Stimulated activated CD8-positive, alpha-beta memory T cell treated with anti-CD3 and anti-CD28 coated beads, Interleukin-4, amount 100 ng/mL, for 48 hours (primary cell): Measurements from ENCODE around the gene SGCD.

Experiments
- DNase-seq: peaks from one replicate; pipeline ENCODE4 v3.0.0-alpha.2; 2020

SGCD gene

DNA sequence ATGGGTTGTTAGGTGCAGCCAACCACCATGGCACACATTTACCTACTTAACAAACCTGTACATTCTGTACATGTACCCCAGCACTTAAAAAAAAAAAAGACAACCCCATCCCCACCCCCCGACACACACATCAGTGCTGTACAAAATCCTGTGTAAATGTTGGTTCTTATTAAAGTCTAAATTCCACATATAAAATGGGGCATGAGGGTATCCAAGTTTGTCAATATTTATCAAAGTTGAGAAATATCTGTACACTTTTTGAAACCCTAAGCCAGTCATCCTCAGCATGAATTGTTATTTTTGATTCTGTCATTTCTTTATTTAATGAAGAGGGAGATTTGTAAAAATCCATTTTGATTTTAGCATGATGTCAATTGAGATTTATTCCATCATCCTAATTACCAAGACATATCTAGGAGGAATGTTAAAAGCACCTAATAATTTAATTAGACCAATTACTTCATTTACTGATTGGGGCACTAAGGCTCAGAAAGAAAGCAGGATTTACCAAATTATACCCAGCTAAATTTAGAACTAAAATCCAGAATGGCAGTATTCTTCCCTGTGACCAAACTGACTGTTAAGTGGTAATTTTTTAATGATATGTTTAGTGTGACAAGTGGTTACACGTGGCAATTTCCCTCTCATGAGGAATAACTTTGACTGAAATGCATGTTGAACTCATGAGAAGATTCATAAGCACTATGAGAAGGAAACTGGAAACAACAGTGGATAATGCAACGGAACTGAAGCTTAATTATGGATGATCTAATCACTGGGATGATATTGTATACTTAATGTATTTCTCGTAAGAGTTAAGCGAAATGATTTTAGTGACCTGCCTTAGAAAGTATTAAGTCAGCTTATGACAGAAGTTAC lies 195.9 kb downstream of the SGCD start:
- DNase-seq = no peak

- DNase-seq = no peak
Observed at GRCh38 chr5:156523607-156524006, 196.6 kb downstream of the SGCD start.

DNA sequence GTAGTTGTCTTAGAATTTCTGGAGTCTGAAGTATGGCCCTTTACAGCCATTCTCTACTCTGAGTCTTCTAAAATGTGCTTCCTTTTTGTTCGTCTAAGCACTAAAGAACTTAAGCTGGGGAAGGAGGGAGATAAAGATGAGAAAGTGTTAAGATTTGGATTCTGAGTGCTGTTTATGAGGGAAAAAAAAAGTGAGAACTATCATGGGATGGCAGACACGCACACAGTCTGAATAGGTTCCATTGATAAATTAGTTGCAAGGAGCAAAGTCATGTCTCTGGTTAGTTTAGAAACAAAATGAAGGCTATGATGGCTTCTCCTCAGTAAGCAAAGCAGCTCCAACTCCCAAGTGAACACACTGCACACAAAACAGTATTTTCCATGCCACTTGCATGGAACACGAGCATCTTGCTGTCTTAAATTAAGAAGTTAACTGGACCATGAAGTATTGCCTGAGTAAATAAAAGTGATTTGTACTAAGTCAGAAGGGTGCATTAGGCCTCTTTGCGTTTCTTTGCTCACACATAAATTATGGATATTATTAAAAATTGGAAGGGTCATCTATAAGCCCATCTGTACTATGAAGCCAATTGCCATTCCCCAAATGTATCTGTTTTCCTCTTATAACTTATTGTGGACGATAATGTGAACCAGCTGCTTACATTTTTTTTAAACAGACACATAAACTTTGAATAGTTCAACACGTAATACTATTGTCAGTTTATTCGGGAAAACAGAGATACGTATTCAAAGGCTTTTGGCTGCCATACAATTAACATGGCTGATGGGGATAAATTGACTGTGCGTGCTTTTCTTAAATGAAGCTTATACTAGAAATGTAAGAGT lies 199.3 kb downstream of the SGCD start:
- no peak for DNase-seq

DNA sequence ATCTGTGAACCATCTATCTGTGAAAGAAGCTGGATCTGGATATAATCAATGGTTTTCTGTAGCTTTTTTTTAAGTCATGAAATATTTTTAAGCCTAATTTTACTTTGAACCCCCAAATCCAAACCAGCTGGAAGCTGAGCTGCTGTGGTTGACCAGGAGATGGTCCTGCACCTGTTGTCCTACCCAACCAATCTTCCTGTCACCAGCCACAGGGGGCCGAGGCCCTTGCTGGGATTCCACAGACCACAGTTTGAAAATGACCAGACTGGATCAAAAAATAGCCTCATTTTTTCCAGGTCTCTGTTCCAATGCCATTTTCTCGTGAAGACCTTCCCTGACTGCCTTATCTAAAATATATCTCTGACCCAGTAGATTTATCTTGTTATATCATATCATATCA lies 200.6 kb downstream of the SGCD start:
- DNase-seq = no peak

DNA sequence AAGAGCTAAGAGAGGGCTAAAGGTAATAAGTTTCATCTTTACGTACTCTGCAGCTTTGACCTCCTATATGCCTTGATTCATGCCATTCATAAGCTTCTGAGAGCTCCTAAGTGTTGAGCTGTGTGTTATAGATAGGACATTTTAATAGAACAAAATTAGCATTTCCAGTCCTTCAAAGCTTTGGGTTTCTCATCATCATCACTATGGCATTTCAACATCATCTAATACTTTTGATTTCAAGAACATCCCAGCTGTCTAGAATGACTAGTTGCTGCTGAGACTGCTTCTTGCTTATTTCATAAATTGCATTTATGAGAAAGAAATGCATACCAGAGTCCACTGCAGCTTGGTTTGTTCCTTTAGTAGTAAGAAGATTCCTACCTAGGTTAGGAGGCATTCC lies 201.7 kb downstream of the SGCD start:
- DNase-seq = no peak

- no peak for DNase-seq
Observed at GRCh38 chr5:156529892-156530291, 202.9 kb downstream of the SGCD start.

GRCh38 chr5:156531199-156531598 lies 204.2 kb downstream of the SGCD start:
- DNase-seq = no peak

GRCh38 chr5:156532921-156533320 lies 206.0 kb downstream of the SGCD start:
- DNase-seq = no peak

DNA sequence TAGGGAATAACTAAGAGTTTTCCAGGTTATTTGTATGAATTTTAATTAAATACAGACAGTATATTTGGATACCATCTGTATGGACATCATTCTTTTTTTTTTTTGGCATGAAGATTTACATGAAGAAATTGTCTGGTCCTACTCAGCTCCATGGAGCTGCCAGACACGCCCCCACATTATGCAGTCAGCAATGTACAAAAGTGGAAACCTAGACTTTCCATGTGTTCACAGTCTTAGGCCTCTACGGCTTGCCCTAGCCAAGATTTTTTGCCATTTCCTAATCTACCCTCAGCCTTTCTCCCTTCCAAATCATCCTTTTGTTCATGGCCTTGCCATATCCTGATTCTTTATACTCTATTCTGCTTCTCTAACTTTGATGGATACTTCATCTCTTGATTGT lies 207.1 kb downstream of the SGCD start:
- no peak for DNase-seq

- no peak for DNase-seq
Observed at GRCh38 chr5:156534906-156535485, 208.0 kb downstream of the SGCD start.

GRCh38 chr5:156540491-156540890 lies 213.5 kb downstream of the SGCD start:
- no peak for DNase-seq

- no peak for DNase-seq
Observed at GRCh38 chr5:156541582-156541981, 214.6 kb downstream of the SGCD start.

DNA sequence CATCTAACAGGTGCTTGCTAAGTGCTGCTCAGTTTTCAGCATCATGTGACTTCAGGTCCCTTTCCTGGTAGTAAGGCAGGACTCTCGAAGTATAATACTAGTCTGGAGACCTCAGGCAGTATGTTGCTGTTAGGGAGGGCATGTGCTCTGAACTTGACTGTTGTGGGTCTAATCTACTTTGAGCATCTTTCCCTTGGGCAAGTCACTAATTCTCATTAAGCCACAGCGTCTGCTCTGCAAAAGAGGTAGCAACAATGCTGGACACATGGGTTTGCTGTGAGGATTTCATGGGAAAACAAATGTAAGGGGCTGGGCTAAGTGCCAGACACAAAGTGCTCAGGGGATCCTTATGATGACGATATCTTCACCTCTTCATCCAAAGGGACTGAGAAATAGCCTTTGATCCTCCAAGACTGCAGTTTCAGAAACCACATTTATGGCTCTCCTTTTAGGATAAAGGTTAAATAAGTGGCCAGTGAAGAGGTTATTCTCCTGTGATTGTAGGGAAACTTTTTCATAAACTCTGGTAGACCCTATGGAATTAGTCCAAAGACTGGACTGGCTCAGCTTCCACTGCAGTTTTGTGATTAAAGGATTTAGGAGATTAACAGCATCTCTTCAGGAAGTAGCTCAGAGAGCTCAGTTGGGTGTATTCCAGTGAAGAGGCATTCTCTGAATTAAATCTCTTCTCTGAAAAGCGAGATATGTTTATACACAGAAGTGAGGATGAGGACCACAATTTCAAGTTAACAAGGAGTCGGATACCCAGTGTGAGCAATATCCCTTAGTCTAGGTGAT lies 216.6 kb downstream of the SGCD start:
- DNase-seq = no peak

DNA sequence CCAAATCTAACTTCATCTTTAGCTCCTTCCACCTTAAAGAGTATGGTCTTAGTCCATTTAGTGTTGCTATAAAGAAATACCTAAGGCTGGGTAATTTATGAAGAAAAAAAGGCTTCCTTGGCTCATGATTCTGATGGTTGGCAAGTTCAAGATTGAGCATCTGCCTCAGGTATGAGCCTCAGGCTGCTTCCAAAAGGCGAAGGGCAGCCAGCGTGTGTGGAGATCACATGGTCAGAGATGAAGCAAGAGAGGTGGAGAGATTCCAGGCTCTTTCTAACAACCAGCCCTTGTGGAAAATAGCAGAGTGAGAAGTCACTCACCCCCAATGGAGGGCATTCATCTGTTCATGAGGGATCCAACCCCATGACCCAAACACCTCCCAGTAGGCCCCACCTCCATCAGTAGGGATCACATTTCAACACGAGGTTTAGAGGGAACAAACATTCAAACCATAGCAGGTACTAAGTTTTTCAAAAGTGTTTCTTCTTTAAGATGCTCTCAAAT lies 225.9 kb downstream of the SGCD start:
- no peak for DNase-seq

- DNase-seq = no peak
Observed at GRCh38 chr5:156556666-156557406, 229.9 kb downstream of the SGCD start.

DNA sequence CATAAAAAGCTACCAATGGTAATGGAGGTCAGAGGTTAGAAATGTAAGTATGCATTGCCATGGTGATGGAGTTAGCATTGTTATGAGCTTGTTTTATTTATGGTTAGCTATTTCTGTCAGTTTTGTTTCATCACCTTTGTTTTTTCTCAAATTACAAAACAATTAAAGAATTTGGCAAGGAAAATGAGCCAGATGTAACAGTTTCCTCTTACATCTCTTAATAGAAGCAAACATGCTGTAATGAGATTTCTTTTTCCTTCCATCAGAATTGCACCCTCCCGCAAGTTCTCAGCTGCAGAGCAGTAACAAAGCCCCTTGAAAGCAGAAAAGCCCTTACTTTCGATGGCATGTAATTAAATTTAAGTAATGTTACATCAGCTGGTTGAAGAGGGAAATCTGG lies 233.0 kb downstream of the SGCD start:
- DNase-seq = no peak

DNA sequence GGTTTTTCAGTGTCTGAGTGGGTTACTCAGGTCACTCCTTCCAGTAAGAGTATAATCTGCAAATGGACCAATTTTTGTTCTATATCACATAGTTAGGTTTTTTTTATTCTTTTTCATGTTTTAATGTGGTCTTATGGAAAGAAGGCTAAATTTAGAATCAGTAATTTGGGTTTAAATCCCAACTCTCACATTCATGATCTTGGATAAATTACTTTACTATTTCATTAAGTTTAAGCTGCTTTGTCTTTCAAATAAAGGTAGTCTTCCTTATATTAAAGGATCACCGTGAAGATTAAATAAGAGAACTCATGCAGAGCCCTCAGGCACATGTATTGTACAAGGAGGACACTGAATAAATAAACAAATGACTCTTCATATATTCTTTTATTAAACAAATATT lies 234.7 kb downstream of the SGCD start:
- no peak for DNase-seq

DNA sequence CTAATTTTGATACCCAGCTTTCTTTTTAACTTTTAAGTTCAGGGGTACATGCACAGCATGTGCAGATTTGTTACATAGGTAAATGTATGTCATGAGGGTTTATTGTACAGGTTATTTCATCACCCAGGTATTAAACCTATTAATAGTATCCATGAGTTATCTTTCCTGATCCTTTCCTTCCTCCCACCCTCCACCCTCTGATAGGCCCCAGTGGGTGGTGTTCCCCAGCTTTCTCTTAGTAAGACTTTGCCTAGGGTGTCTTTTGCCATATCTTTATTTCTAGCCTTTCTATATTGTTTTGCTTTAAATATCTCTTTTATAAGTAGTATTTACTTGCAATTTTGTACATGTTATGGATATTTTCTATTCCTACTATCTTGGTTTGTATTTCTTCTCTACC lies 243.7 kb downstream of the SGCD start:
- DNase-seq = no peak

DNA sequence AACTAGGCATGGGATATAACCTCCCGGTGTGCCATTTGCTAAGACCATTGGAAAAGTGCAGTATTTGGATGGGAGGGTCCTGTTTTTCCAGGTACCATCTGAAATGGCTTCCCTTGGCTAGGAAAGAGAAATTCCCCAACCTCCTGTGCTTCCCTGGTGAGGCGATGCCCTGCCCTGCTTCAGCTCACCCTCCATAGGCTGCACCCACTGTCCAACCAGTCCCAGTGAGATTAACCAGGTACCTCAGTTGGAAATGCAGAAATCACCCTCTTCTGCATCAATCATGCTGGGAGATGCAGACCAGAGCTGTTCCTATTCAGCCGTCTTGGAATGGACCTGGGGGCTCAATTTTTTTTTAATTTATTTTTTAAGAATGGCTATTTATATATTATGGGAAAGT lies 254.8 kb downstream of the SGCD start:
- no peak for DNase-seq

GRCh38 chr5:156582193-156582598 lies 255.2 kb downstream of the SGCD start:
- DNase-seq = no peak

GRCh38 chr5:156584871-156585270 lies 257.9 kb downstream of the SGCD start:
- DNase-seq = no peak

- DNase-seq = no peak
Observed at GRCh38 chr5:156585999-156586398, 259.0 kb downstream of the SGCD start.
